Choroid plexus epithelial cell (primary cell): Measurements from ENCODE around the gene RASL11B.

Experiments used
- DNase-seq: peaks from one replicate; pipeline ENCODE4 v3.0.0-alpha.2; 2010; ENCODE audit warnings: low read depth
- H3K4me3 ChIP-seq: 2 replicates; pipeline ENCODE4 v1.5.1; 2011; ENCODE audit warnings: low read depth, mild to moderate bottlenecking, control low read depth, low read length, moderate library complexity
- TF ChIP-seq, protein P1 (sequence below): conservative IDR thresholded peaks from 2 replicates; pipeline ENCODE4 v1.5.1; 2011; ENCODE audit warnings: low read depth, mild to moderate bottlenecking, control low read depth, inconsistent platforms, low read length, moderate library complexity

The RASL11B gene

DNA sequence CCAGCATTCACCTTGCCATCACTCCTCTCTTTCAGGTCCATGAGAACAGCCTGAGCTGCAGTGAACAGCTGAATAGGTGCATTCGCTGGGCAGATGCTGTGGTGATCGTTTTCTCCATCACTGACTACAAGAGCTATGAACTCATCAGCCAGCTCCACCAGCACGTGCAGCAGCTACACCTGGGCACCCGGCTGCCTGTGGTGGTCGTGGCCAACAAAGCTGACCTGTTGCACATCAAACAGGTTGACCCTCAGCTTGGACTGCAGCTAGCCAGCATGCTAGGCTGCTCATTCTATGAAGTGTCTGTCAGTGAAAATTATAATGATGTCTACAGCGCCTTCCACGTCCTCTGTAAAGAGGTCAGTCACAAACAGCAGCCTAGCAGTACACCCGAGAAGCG lies 3.2 kb downstream of the RASL11B start:
- no peak for DNase-seq
- TF ChIP-seq, protein P1, sequence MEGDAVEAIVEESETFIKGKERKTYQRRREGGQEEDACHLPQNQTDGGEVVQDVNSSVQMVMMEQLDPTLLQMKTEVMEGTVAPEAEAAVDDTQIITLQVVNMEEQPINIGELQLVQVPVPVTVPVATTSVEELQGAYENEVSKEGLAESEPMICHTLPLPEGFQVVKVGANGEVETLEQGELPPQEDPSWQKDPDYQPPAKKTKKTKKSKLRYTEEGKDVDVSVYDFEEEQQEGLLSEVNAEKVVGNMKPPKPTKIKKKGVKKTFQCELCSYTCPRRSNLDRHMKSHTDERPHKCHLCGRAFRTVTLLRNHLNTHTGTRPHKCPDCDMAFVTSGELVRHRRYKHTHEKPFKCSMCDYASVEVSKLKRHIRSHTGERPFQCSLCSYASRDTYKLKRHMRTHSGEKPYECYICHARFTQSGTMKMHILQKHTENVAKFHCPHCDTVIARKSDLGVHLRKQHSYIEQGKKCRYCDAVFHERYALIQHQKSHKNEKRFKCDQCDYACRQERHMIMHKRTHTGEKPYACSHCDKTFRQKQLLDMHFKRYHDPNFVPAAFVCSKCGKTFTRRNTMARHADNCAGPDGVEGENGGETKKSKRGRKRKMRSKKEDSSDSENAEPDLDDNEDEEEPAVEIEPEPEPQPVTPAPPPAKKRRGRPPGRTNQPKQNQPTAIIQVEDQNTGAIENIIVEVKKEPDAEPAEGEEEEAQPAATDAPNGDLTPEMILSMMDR: no peak
- no peak overlapping the region for H3K4me3 ChIP-seq

DNA sequence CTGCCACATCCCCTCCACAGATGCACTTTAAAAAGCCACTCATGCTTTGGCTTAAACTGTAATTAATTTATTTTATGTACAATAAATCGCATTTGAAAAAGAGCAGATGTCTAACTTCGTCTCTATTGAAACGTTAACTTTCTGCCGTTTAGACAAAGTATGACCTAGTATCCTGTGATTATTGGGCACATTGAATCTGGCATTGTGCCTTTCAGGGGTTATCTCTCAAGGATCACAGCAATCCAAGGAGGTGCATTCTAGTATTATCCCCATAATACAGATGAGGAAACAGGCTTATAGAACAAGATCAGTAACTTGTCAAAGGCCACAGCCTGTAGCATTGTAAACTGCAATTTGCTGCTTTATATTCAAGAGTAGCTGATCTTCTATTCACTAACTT lies 4.6 kb downstream of the RASL11B start:
- no peak overlapping the region for H3K4me3 ChIP-seq
- TF ChIP-seq, protein P1: no peak
- no peak for DNase-seq

DNA sequence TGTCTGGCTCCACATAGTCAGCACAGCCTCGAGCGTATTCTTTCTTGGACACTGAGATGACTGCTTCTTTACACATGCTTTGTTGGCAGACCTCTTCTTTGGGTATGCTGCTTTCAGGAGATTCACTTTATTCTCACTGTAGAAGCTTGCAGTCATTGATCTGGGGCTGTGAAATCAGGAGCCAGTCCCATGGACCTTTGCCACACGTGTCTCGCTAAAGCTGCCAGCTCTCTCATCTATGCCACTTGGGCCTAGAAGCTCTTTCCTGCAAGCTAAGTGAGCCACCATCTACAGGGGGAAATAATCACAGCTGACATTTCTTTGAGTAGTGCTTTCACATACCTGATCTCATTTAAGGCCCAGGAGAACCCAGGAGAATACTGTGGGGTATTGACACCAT lies 5.0 kb downstream of the RASL11B start:
- TF ChIP-seq, protein P1: no peak
- no peak overlapping the region for H3K4me3 ChIP-seq
- DNase-seq: no peak

DNA sequence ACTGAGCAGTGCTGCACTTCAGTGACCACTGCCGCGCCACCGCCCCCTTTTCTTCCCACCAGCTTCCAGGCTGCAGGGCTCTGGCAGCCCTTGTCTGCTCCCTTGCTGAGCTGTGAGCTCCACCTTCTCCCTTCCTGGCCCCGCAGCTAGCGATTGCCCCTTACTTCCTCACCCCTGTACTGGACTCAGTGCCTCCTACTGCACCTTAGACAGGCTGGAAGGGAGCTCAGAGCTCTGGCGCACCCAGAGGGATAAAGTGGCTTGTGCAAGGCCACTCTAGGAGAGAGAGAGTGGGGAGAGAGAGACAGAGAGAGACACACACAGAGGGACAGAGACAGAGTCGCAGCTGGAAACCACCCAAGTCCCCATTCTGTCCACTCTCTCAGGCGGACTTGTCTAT lies 6.0 kb downstream of the RASL11B start:
- DNase-seq: peak; percentile 22
- TF ChIP-seq, protein P1: peak; percentile 17
- H3K4me3 ChIP-seq: no peak overlapping the region

DNA sequence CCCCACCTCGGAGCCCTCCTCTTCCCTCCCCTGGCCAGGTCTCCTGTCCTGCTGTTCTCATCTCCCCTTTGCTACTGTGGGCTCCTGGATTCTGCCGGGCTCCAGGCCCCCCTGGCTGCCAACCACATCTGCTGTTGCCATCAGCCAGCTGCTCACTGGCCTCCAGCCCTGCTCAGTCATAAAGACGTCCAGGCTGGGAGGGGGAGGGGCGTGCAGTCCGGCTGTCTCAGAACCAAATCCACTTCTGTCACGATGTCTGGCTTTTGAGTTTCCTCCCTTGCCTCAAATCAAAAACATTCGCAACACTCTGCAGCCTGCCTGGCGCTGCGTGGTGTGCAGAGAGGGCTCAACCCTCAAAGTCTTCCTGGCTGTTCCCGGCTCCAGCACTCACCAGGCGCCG lies 7.1 kb downstream of the RASL11B start:
- no peak overlapping the region for H3K4me3 ChIP-seq
- DNase-seq: peak; percentile 28
- TF ChIP-seq, protein P1: no peak

DNA sequence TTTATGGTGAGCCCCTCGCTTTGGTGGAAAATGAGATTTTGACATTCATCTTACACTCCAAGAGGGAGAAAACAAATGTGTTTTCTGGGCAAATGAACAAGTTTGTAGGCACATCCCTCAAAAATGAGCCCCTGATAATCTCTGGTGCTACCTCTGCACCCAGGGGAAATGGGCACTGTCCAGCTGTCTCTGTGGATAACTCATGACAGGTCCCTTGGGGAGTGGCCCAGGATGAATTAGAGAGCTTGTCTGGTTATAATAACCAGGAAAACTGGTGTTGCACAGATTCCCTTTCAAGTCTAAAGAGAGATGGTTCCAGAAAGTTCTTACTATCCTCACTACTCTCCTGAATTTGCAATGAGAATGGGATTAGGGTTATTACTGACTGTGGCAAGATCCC lies 7.5 kb downstream of the RASL11B start:
- no peak overlapping the region for H3K4me3 ChIP-seq
- TF ChIP-seq, protein P1: no peak
- DNase-seq: no peak

DNA sequence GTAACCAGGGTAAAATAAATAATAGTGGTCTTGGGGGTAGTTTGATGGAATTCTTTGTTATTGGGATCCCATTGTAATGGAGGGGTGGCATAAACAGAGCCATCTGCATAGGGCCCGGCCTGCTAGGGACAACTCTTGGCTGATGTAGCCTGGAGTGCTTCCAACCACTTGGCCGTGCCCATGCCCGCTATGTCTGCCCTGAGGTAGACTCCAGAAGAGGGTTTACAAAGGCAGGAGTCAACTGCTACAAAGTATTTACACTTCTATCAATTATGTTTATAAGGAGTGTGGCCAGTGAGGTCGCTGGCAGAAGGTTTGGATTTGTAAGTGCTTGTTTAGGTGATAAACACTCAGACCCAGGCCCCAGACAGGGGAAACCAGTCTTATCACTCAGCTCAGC lies 8.1 kb downstream of the RASL11B start:
- no peak for DNase-seq
- no peak overlapping the region for H3K4me3 ChIP-seq
- TF ChIP-seq, protein P1: no peak
